ENCODE measurements around the gene ADCY2. TPM values are rescaled to one million over a fixed set of nuclear protein-coding genes. Genes with fewer than 3 reads are reported as not detected.

The ADCY2 gene
- polyA plus RNA-seq, 1 donor = 4.7 TPM

- no peaks in the 10 kb centered on the region for H3K4me1 ChIP-seq (ENCODE audit: control insufficient read depth, insufficient read depth, low read length)
- no peak for DNase-seq
- H3K9me3 ChIP-seq (ENCODE audit: control insufficient read depth, low read depth, low read length) = peaks cover 7% of the 10 kb centered on the region
- H3K36me3 ChIP-seq (ENCODE audit: control insufficient read depth, insufficient read depth, low read length) = no peaks in the 10 kb centered on the region
- H3K27ac ChIP-seq (ENCODE audit: low read length) = no peak overlapping the region
- no peaks in the 10 kb centered on the region for H3K27me3 ChIP-seq (ENCODE audit: control insufficient read depth, insufficient read depth, low read length)
- no CpG with 5 or more reads among the region's 7 CpGs for WGBS (ENCODE audit: insufficient coverage, low lambda C conversion rate)
- no peak overlapping the region for H3K4me3 ChIP-seq (ENCODE audit: low read length)
Measured at GRCh38 chr5:7467179-7467578, 71.2 kb downstream of the ADCY2 start.

GRCh38 chr5:7468742-7469141, 72.8 kb downstream of the ADCY2 start:
- H3K27ac ChIP-seq (ENCODE audit: low read length) = no peak overlapping the region
- H3K9me3 ChIP-seq (ENCODE audit: control insufficient read depth, low read depth, low read length) = peaks cover 7% of the 10 kb centered on the region
- DNase-seq = no peak
- H3K4me1 ChIP-seq (ENCODE audit: control insufficient read depth, insufficient read depth, low read length) = no peaks in the 10 kb centered on the region
- H3K4me3 ChIP-seq (ENCODE audit: low read length) = no peak overlapping the region
- no peaks in the 10 kb centered on the region for H3K36me3 ChIP-seq (ENCODE audit: control insufficient read depth, insufficient read depth, low read length)
- 100% methylated on average over 1 of the region's 2 CpGs for WGBS (ENCODE audit: insufficient coverage, low lambda C conversion rate)
- no peaks in the 10 kb centered on the region for H3K27me3 ChIP-seq (ENCODE audit: control insufficient read depth, insufficient read depth, low read length)

GRCh38 chr5:7471710-7472109, 75.8 kb downstream of the ADCY2 start:
- no peak for DNase-seq
- H3K9me3 ChIP-seq (ENCODE audit: control insufficient read depth, low read depth, low read length) = peaks cover 10% of the 10 kb centered on the region
- H3K4me1 ChIP-seq (ENCODE audit: control insufficient read depth, insufficient read depth, low read length) = no peaks in the 10 kb centered on the region
- H3K27ac ChIP-seq (ENCODE audit: low read length) = no peak overlapping the region
- no peaks in the 10 kb centered on the region for H3K27me3 ChIP-seq (ENCODE audit: control insufficient read depth, insufficient read depth, low read length)
- WGBS (ENCODE audit: insufficient coverage, low lambda C conversion rate) = 100% methylated on average over 1 of the region's 1 CpG
- no peak overlapping the region for H3K4me3 ChIP-seq (ENCODE audit: low read length)
- no peaks in the 10 kb centered on the region for H3K36me3 ChIP-seq (ENCODE audit: control insufficient read depth, insufficient read depth, low read length)

- H3K36me3 ChIP-seq (ENCODE audit: control insufficient read depth, insufficient read depth, low read length) = no peaks in the 10 kb centered on the region
- H3K27ac ChIP-seq (ENCODE audit: low read length) = no peak overlapping the region
- DNase-seq = no peak
- WGBS (ENCODE audit: insufficient coverage, low lambda C conversion rate) = no CpG with 5 or more reads among the region's 2 CpGs
- peaks cover 10% of the 10 kb centered on the region for H3K9me3 ChIP-seq (ENCODE audit: control insufficient read depth, low read depth, low read length)
- no peak overlapping the region for H3K4me3 ChIP-seq (ENCODE audit: low read length)
- H3K27me3 ChIP-seq (ENCODE audit: control insufficient read depth, insufficient read depth, low read length) = no peaks in the 10 kb centered on the region
- no peaks in the 10 kb centered on the region for H3K4me1 ChIP-seq (ENCODE audit: control insufficient read depth, insufficient read depth, low read length)
Measured at GRCh38 chr5:7473115-7473514, 77.2 kb downstream of the ADCY2 start.

GRCh38 chr5:7473668-7474215, 77.8 kb downstream of the ADCY2 start:
- Histone ChIP-seq H3K36me3 (ENCODE audit: control insufficient read depth, insufficient read depth, low read length) (no peaks in the 10 kb centered on the region), H3K27ac (ENCODE audit: low read length) (no peak overlapping the region), H3K4me1 (ENCODE audit: control insufficient read depth, insufficient read depth, low read length) (no peaks in the 10 kb centered on the region), H3K4me3 (ENCODE audit: low read length) (no peak overlapping the region), H3K9me3 (ENCODE audit: control insufficient read depth, low read depth, low read length) (peaks cover 10% of the 10 kb centered on the region), H3K27me3 (ENCODE audit: control insufficient read depth, insufficient read depth, low read length) (no peaks in the 10 kb centered on the region)
- no peak for DNase-seq
- WGBS (ENCODE audit: insufficient coverage, low lambda C conversion rate) = no CpG with 5 or more reads among the region's 1 CpG

- 98% methylated on average over 5 of the region's 12 CpGs for WGBS (ENCODE audit: insufficient coverage, low lambda C conversion rate)
- Histone ChIP-seq H3K9me3 (ENCODE audit: control insufficient read depth, low read depth, low read length) (peaks cover 10% of the 10 kb centered on the region), H3K27me3 (ENCODE audit: control insufficient read depth, insufficient read depth, low read length) (no peaks in the 10 kb centered on the region), H3K4me3 (ENCODE audit: low read length) (no peak overlapping the region), H3K4me1 (ENCODE audit: control insufficient read depth, insufficient read depth, low read length) (no peaks in the 10 kb centered on the region), H3K27ac (ENCODE audit: low read length) (no peak overlapping the region), H3K36me3 (ENCODE audit: control insufficient read depth, insufficient read depth, low read length) (no peaks in the 10 kb centered on the region)
- no peak for DNase-seq
Measured at GRCh38 chr5:7474821-7475403, 79.0 kb downstream of the ADCY2 start.

GRCh38 chr5:7478459-7478858, 82.5 kb downstream of the ADCY2 start:
- Histone ChIP-seq H3K27me3 (ENCODE audit: control insufficient read depth, insufficient read depth, low read length) (no peaks in the 10 kb centered on the region), H3K9me3 (ENCODE audit: control insufficient read depth, low read depth, low read length) (peaks cover 2% of the 10 kb centered on the region), H3K4me3 (ENCODE audit: low read length) (no peak overlapping the region), H3K27ac (ENCODE audit: low read length) (no peak overlapping the region), H3K36me3 (ENCODE audit: control insufficient read depth, insufficient read depth, low read length) (no peaks in the 10 kb centered on the region), H3K4me1 (ENCODE audit: control insufficient read depth, insufficient read depth, low read length) (no peaks in the 10 kb centered on the region)
- whole genome bisulfite sequencing (ENCODE audit: insufficient coverage, low lambda C conversion rate) = 13% methylated on average over 1 of the region's 1 CpG
- no peak for DNase-seq

- no peaks in the 10 kb centered on the region for H3K27me3 ChIP-seq (ENCODE audit: control insufficient read depth, insufficient read depth, low read length)
- WGBS (ENCODE audit: insufficient coverage, low lambda C conversion rate) = no CpG with 5 or more reads among the region's 7 CpGs
- H3K4me3 ChIP-seq (ENCODE audit: low read length) = no peak overlapping the region
- no peak for DNase-seq
- no peaks in the 10 kb centered on the region for H3K4me1 ChIP-seq (ENCODE audit: control insufficient read depth, insufficient read depth, low read length)
- no peak overlapping the region for H3K27ac ChIP-seq (ENCODE audit: low read length)
- no peaks in the 10 kb centered on the region for H3K36me3 ChIP-seq (ENCODE audit: control insufficient read depth, insufficient read depth, low read length)
- no peaks in the 10 kb centered on the region for H3K9me3 ChIP-seq (ENCODE audit: control insufficient read depth, low read depth, low read length)
Measured at GRCh38 chr5:7488734-7489133, 92.8 kb downstream of the ADCY2 start.

- no peak for DNase-seq
- Histone ChIP-seq H3K4me1 (ENCODE audit: control insufficient read depth, insufficient read depth, low read length) (no peaks in the 10 kb centered on the region), H3K36me3 (ENCODE audit: control insufficient read depth, insufficient read depth, low read length) (no peaks in the 10 kb centered on the region), H3K4me3 (ENCODE audit: low read length) (no peak overlapping the region), H3K27me3 (ENCODE audit: control insufficient read depth, insufficient read depth, low read length) (no peaks in the 10 kb centered on the region), H3K27ac (ENCODE audit: low read length) (no peak overlapping the region), H3K9me3 (ENCODE audit: control insufficient read depth, low read depth, low read length) (no peaks in the 10 kb centered on the region)
- WGBS (ENCODE audit: insufficient coverage, low lambda C conversion rate) = 82% methylated on average over 3 of the region's 4 CpGs
Measured at GRCh38 chr5:7492371-7492770, 96.4 kb downstream of the ADCY2 start.

- no peak overlapping the region for H3K4me3 ChIP-seq (ENCODE audit: low read length)
- no peaks in the 10 kb centered on the region for H3K9me3 ChIP-seq (ENCODE audit: control insufficient read depth, low read depth, low read length)
- H3K36me3 ChIP-seq (ENCODE audit: control insufficient read depth, insufficient read depth, low read length) = no peaks in the 10 kb centered on the region
- H3K4me1 ChIP-seq (ENCODE audit: control insufficient read depth, insufficient read depth, low read length) = no peaks in the 10 kb centered on the region
- WGBS (ENCODE audit: insufficient coverage, low lambda C conversion rate) = 89% methylated on average over 1 of the region's 1 CpG
- H3K27me3 ChIP-seq (ENCODE audit: control insufficient read depth, insufficient read depth, low read length) = no peaks in the 10 kb centered on the region
- no peak for DNase-seq
- no peak overlapping the region for H3K27ac ChIP-seq (ENCODE audit: low read length)
Measured at GRCh38 chr5:7493081-7493480, 97.1 kb downstream of the ADCY2 start.

- Histone ChIP-seq H3K36me3 (ENCODE audit: control insufficient read depth, insufficient read depth, low read length) (no peaks in the 10 kb centered on the region), H3K27me3 (ENCODE audit: control insufficient read depth, insufficient read depth, low read length) (no peaks in the 10 kb centered on the region), H3K27ac (ENCODE audit: low read length) (no peak overlapping the region), H3K4me3 (ENCODE audit: low read length) (no peak overlapping the region), H3K9me3 (ENCODE audit: control insufficient read depth, low read depth, low read length) (no peaks in the 10 kb centered on the region), H3K4me1 (ENCODE audit: control insufficient read depth, insufficient read depth, low read length) (no peaks in the 10 kb centered on the region)
- no peak for DNase-seq
- 80% methylated on average over 1 of the region's 5 CpGs for WGBS (ENCODE audit: insufficient coverage, low lambda C conversion rate)
Measured at GRCh38 chr5:7493622-7494021, 97.7 kb downstream of the ADCY2 start.

All from large intestine (tissue), 3 donors.